ENCODE measurements around the gene IGF1R.
A peak's percentile ranks its signal among the peaks of the same experiment; 100 is the strongest.
"Not testable (repeated sequence)": the region's sequence is repeated elsewhere in the genome, so short reads cannot be mapped to it uniquely, and the experiment has no call there.

IGF1R gene
- total RNA-seq, result 38.8 to 70.5 (median 47.6) reads per million in 4 donors

- DNase-seq, result peak; percentile 58 to 84 (median 74)
These were observed at the start of gene IGF1R for GRCh38 chr15:98647774-98648653. Gene IGF1R, plus strand, starts transcription at chr15:98648539. Its CDS starts 1,043 bp downstream, at chr15:98649582.

GRCh38 chr15:98599909-98600691, 48.2 kb upstream of the IGF1R start:
- DNase-seq, result peak in 1 of 5 donors; percentile 38

GRCh38 chr15:98604983-98605382, 43.4 kb upstream of the IGF1R start:
- DNase-seq, result no peak

DNA sequence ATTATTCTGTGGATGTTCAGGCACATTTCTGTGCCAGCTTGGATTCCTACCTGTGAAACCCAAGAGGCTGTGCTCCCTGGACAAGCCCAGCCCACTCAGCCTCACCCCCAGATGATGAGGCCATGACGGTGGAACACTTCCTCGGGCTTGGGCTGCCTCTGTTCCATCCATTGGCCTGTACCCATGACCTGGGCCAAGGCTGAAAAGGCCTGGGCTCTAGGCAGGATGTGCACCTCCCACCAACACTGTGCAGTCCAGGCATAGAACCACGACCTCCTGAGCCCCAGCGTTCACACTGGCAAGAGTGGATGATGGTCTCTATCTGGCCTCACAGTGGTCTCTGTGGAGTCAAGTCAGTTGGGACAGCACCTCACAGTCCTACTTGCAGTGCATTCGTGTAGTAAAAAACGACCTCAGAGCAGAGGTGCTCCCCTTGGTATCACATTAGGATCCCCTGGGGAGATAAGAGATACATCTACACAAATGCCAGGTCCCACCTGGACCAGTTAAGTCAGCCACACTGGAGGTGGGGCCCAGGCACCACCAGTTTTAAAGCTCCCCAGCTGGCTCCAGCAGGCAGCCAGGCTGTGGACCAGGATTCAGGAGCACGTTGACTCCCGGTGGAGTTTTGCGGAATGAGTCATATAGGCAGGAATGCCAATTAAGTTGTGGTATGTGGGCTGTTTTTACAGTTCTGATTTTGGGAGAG, 39.0 kb upstream of the IGF1R start:
- no peak for DNase-seq

GRCh38 chr15:98610991-98611390, 37.3 kb upstream of the IGF1R start:
- no peak for DNase-seq

GRCh38 chr15:98611808-98612207, 36.5 kb upstream of the IGF1R start:
- no peak for DNase-seq

- DNase-seq, result no peak
These were observed 35.7 kb upstream of the IGF1R start for GRCh38 chr15:98612490-98613110.

DNA sequence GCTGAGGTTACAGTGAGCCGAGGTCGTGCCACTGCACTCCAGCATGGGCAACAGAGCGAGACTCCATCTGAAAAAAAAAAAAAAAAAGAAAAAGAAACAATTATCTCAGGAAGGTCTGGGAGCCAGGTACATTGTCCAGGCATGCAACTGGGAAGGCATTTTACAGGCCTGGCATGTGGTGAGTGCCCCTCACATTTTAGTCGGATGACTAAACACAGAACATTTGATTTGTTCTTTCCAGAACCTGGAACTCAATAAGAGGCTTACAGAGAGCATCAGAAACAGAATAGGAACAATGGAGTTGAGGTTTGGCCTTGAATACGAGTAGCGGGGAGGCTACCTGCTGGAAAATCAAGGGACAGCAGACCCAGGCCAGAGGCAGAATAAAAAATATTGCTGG, 33.7 kb upstream of the IGF1R start:
- DNase-seq, result no peak

DNA sequence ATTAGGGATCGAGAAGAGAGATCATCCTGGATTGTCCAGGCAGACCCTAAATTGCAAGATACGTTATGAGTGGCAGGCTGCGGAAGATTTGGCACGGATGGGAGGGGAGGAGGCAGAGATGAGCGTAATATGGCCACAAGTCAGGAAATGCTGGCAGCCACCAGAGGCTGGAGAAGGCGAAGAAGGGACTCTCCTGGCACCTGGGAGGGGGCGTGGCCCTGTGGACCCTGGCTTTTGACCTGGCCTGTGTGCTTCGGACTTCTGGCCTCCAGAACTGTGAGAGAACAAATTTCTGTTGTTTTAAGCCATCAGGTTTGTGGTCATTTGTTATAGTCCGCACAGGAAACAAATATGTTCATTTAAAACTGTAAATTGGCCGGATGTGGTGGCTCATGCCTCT, 31.9 kb upstream of the IGF1R start:
- no peak for DNase-seq

GRCh38 chr15:98617328-98617980, 30.9 kb upstream of the IGF1R start:
- no peak for DNase-seq

DNA sequence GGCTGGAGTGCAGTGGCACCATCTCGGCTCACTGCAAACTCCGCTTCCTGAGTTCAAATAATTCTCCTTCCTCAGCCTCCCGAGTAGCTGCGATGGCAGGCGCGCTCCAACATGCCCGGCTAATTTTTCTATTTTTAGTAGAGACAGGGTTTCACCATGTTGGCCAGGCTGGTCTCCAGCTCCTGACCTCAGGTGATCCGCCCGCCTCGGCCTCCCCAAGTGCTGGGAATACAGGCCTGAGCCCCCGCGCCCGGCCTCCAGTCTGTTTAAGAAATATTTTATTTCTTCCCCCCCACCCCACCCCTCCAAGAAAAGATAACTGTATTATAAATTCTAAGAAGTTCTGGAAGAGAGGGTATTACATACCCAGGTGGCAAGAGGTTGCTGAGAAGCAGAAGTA, 29.8 kb upstream of the IGF1R start:
- not testable (repeated sequence) for DNase-seq

DNA sequence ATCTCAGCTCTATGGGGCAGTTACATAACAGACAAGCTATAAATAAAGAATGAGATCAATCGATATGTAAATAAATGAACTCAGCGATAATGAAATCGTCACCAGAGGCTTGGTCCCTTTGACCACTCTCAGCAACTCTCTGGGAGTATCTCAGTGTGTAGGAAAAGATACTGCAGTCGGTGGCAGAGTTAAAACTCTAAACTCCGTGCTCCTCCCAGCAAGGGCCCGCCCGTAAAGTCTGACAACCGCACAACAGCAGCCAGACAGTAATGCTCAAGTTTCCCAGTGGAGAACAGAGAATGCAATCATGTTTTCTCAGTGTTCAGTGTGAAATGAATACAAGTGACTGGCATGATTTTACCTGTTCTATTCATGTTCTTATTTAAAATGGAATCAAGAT, 28.3 kb upstream of the IGF1R start:
- no peak for DNase-seq

- no peak for DNase-seq
These were observed 27.3 kb upstream of the IGF1R start for GRCh38 chr15:98621021-98621420.

DNA sequence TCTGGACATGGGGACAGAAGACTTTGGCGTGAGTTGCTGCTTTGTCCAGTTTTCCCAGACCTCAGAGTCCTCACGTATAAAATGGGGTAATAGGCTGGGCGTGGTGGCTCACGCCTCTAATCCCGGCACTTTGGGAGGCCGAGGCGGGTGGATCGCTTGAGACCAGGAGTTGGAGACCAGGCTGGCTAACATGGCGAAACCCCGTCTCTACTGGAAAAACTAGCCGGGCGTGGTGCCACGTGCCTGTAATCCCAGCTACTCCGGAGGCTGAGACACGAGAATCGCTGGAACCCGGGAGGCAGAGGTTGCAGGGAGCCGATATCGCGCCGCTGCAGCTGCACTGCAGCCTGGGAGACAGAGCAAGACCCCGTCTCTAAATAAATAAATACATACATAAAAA, 22.7 kb upstream of the IGF1R start:
- no peak for DNase-seq

DNA sequence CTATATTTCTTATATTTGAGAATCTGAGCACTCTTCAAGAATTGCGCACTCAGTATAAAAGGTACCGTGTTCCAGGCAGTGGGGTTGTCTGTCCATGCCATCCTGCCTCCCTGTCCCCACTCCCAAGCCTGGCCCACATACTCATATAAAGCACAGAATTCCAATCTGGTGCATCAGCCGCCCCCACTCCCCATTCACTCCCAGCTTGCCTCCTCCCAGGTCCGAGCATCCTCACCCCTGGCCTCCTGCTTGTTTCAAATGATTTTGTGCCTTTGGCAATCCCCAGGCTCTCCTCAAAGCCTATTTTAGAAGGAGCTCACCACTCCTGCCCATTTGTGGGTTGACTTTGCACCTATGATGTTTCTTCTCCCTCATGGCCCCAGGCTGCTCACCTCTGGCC, 22.2 kb upstream of the IGF1R start:
- DNase-seq, result no peak

DNA sequence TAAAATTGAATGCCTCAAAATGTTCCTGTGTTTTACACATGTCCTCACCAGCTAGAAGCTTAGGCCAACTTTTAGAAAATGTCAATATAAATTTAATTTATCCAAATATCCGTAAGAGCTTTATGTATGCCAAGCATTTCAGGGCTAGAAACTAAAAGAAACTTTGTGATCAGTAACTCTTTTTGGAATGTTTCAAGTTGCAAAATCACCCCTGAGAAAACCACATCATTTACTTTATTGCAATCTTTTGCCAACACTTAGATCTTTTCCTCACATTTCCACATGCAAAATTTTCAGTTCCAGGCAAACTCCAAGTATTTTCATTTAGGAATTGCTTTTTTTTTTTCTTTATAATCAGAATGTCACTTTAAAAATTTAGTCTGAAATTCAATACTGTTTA, 20.1 kb upstream of the IGF1R start:
- DNase-seq, result no peak

DNA sequence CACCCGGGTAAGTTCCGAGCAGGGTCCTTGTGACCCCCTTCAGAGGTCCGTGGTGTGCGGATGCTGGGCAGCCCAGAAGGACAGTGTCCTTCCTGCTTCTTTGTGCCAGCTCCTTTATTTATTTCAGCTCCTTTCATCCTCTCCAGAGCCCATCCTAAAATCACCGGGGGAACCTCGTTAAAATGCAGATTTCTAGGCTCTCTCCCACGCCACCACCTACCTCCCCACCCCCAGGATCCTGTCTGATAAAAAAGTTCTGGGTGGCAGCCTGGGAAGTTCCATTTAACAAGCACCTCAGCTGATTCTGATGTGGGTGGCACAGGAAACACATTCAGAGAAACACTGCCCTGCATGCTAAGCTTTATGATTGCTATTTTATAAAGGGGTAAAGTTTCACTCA, 12.5 kb upstream of the IGF1R start:
- no peak for DNase-seq

DNA sequence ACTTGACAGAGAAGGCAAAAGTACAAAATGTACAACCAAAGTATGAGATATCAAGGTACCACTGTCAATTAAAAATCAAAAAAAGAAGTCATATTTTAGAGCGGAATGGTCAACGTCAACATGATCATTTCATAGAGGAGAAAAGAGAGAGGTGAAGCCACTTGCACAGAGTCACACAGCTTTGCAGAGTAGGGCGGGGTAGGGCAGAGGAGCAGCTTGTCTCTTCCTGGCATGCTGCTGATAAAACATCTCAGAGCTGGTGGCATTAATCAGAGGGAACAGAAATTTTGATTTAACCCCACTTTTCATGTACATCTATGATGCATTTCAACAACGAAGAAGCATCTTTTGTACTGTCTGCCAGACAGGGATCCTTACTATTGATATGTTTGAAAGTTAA, 5.2 kb upstream of the IGF1R start:
- DNase-seq, result no peak

DNA sequence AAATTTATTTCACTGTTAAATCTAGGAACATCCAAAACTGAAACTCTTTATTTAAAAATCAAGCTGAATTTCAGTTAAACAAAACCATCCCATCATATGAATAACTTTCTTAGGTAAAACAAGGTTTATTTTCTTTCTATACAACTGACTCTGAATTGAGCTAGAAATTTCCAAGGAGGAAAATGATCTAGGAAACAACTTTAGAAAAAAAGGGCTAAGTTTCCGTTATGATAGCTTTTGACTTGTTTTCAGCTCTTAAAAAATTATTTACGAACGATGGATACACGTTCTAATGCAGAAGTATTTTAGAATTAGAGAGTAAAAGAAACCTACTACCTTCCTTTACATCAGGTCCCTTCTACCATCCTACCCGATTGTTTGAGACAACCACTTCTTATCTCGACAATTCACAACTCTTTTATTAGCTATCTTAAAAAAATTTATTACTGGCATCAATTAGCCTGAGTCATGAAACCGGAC, 1.8 kb upstream of the IGF1R start:
- DNase-seq, result no peak

GRCh38 chr15:98647026-98647773, 1.1 kb upstream of the IGF1R start:
- DNase-seq, result peak in 4 of 5 donors; percentile 29 to 58 (median 40)

Data from T-helper 1 cell (primary cell).